Measurements from ENCODE around the gene HAAO. TPM values are rescaled to one million over a fixed set of nuclear protein-coding genes. Genes with fewer than 3 reads are reported as not detected.

The HAAO gene
- total and polyA plus RNA-seq, 2 of the 13 experiments (the other 11 are each of a cell fraction or from before 2014, with no cell fraction given): 36.1 to 42.7 TPM

GRCh38 chr2:42810971-42811811 is 18.8 kb upstream of the HAAO start (continued):
- TF ChIP-seq ZBED4 (CRISPR knock-in tag; IDR thresholded peaks at IDR 0.05; ENCODE audit: borderline replicate concordance) (no peak), HOXA3 (CRISPR knock-in tag; IDR thresholded peaks at IDR 0.05) (no peak), JUNB (CRISPR knock-in tag; IDR thresholded peaks at IDR 0.05; ENCODE audit: borderline replicate concordance) (no peak), SAP130 (CRISPR knock-in tag; IDR thresholded peaks at IDR 0.05; ENCODE audit: low read depth) (peak; percentile 42; the same call in 1 of the 2 replicates), RBFOX2 (IDR thresholded peaks at IDR 0.05; ENCODE audit: low read depth, low read length) (no peak), IRF1 (CRISPR knock-in tag; IDR thresholded peaks at IDR 0.05; ENCODE audit: low read depth) (no peak), ISX (CRISPR knock-in tag; conservative IDR thresholded peaks at IDR 0.05) (no peak; the same call in 1 of the 2 replicates), MED13 (CRISPR knock-in tag; IDR thresholded peaks at IDR 0.05) (no peak), AGO2 (optimal IDR thresholded peaks at IDR 0.05; ENCODE audit: low read depth, low read length) (peak; percentile 49), FOSL1 (CRISPR knock-in tag; IDR thresholded peaks at IDR 0.05; ENCODE audit: borderline replicate concordance) (no peak), ZNF496 (CRISPR knock-in tag; IDR thresholded peaks at IDR 0.05; ENCODE audit: insufficient replicate concordance) (no peak), KMT2A (CRISPR knock-in tag; IDR thresholded peaks at IDR 0.05) (no peak; the same call in 1 of the 2 replicates), ZNF441 (CRISPR knock-in tag; IDR thresholded peaks at IDR 0.05; ENCODE audit: borderline replicate concordance) (peak; percentile 98), FOSL2 (CRISPR knock-in tag; IDR thresholded peaks at IDR 0.05) (no peak; the same call in 1 of the 2 replicates), ZNF180 (CRISPR knock-in tag; IDR thresholded peaks at IDR 0.05; ENCODE audit: borderline replicate concordance, low read depth) (no peak), KLF9 (CRISPR knock-in tag; IDR thresholded peaks at IDR 0.05; ENCODE audit: low read depth) (0 out of 2 replicates have a peak, but pooled peaks have one; percentile 34), MTERF4 (CRISPR knock-in tag; IDR thresholded peaks at IDR 0.05) (peak; percentile 75; the same call in 1 of the 2 replicates), SMAD3 (CRISPR knock-in tag; IDR thresholded peaks at IDR 0.05) (no peak), ZNF24 (IDR thresholded peaks at IDR 0.05) (no peak), ZFP37 (CRISPR knock-in tag; IDR thresholded peaks at IDR 0.05; ENCODE audit: borderline replicate concordance) (no peak), ZNF841 (CRISPR knock-in tag; IDR thresholded peaks at IDR 0.05; ENCODE audit: borderline replicate concordance) (no peak), ZNF136 (CRISPR knock-in tag; IDR thresholded peaks at IDR 0.05; ENCODE audit: low read depth) (no peak), ZNF33B (CRISPR knock-in tag; IDR thresholded peaks at IDR 0.05) (no peak; the same call in 1 of the 2 replicates), E2F1 (CRISPR knock-in tag; IDR thresholded peaks at IDR 0.05) (no peak)
